ENCODE data around the gene PROM1. TPM values are rescaled to one million over a fixed set of nuclear protein-coding genes. Genes with fewer than 3 reads are reported as not detected.

The PROM1 gene
- total and polyA plus RNA-seq, 2 of the 8 experiments (the other 6 are each of a cell fraction or from before 2014, with no cell fraction given) = 36.0 to 59.7 TPM

DNA sequence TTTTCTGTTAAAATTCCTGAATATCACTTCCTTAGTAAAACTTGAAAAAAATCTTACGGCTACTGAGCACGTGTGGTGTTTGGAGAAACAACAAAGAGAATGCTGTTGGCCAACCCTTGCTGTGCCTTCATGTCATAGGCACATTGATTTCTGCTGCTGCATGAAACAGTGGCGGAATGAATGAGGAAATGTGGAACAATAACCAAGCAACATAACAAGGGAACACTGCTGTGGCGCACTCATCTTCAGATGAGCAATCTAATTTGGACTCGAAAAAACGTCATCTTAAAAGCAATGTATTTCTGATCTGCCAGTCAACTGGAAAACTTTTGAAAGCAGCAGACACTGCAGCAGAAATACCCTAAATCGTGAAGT is 51.4 kb downstream of the PROM1 start (continued):
- TF ChIP-seq, protein P1, sequence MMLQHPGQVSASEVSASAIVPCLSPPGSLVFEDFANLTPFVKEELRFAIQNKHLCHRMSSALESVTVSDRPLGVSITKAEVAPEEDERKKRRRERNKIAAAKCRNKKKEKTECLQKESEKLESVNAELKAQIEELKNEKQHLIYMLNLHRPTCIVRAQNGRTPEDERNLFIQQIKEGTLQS (IDR thresholded peaks at IDR 0.05; ENCODE audit: insufficient read depth, low read depth, low read length) = no peak
- TF ChIP-seq TBP (IDR thresholded peaks at IDR 0.05; ENCODE audit: low read depth, low read length) (no peak), POLR2A (IDR thresholded peaks at IDR 0.05; ENCODE audit: control extremely low read depth in 1 of 2, low read depth in 2 of 2, low read length in 2 of 2) (no peak), RXRA (IDR thresholded peaks at IDR 0.05; ENCODE audit: insufficient read depth, low read depth, low read length) (no peak), SP4 (IDR thresholded peaks at IDR 0.05; ENCODE audit: low read length) (no peak), BACH1 (IDR thresholded peaks at IDR 0.05; ENCODE audit: low read length) (no peak), EP300 (IDR thresholded peaks at IDR 0.05; ENCODE audit: borderline replicate concordance in 1 of 2, low read depth in 2 of 2, low read length in 2 of 2) (no peak)

Measured in H1 (cell line).